ENCODE data around the gene TOM1L1. TPM values are rescaled to one million over a fixed set of nuclear protein-coding genes. Genes with fewer than 3 reads are reported as not detected.

TOM1L1 gene
- total RNA-seq, 3 donors from 2014 or later, result 0.45 to 0.63 (median 0.51) TPM

Other genes with a start within 250 kb of the TOM1L1 start
- gene COX11, start 67.8 kb downstream of the TOM1L1 start, total RNA-seq, result 10 to 100 TPM; 48.0 to 62.9 (median 61.6) TPM
- 1 to 10 TPM; 5.1 to 8.1 (median 5.3) TPM for gene STXBP4, start 67.9 kb downstream of the TOM1L1 start, total RNA-seq

Measured in activated T-cell treated with anti-CD3 and anti-CD28 coated beads, Interleukin-2, amount 50 U/mL, for 4 hours (primary cell).